Activated CD8-positive, alpha-beta memory T cell treated with anti-CD3 and anti-CD28 coated beads, Interleukin-2, amount 50 U/mL, for 4 hours (primary cell): Measurements from ENCODE around the gene PEAK1.

Source experiments
- DNase-seq: peaks from one replicate; pipeline ENCODE4 v3.0.0-alpha.2; 2020

The PEAK1 gene

GRCh38 chr15:77355321-77355720 is 64.6 kb downstream of the PEAK1 start:
- no peak for DNase-seq

- DNase-seq = no peak
These were observed 65.8 kb downstream of the PEAK1 start for GRCh38 chr15:77354063-77354462.

- DNase-seq = no peak
These were observed 67.0 kb downstream of the PEAK1 start for GRCh38 chr15:77352887-77353286.

GRCh38 chr15:77350792-77351191 is 69.1 kb downstream of the PEAK1 start:
- no peak for DNase-seq

GRCh38 chr15:77349666-77350065 is 70.2 kb downstream of the PEAK1 start:
- no peak for DNase-seq

- no peak for DNase-seq
These were observed 71.4 kb downstream of the PEAK1 start for GRCh38 chr15:77348511-77348910.

GRCh38 chr15:77347197-77347596 is 72.7 kb downstream of the PEAK1 start:
- DNase-seq = no peak

- DNase-seq = no peak
These were observed 73.5 kb downstream of the PEAK1 start for GRCh38 chr15:77346245-77347036.

- no peak for DNase-seq
These were observed 77.1 kb downstream of the PEAK1 start for GRCh38 chr15:77342807-77343206.

GRCh38 chr15:77340245-77340644 is 79.7 kb downstream of the PEAK1 start:
- DNase-seq = no peak

GRCh38 chr15:77336006-77336405 is 83.9 kb downstream of the PEAK1 start:
- DNase-seq = no peak

GRCh38 chr15:77335298-77335697 is 84.6 kb downstream of the PEAK1 start:
- no peak for DNase-seq

- DNase-seq = no peak
These were observed 86.7 kb downstream of the PEAK1 start for GRCh38 chr15:77333166-77333565.

GRCh38 chr15:77329202-77329601 is 90.7 kb downstream of the PEAK1 start:
- DNase-seq = no peak

GRCh38 chr15:77327844-77328529 is 91.9 kb downstream of the PEAK1 start:
- DNase-seq = no peak

GRCh38 chr15:77327168-77327567 is 92.7 kb downstream of the PEAK1 start:
- DNase-seq = no peak

- no peak for DNase-seq
These were observed 93.5 kb downstream of the PEAK1 start for GRCh38 chr15:77326366-77326765.

- no peak for DNase-seq
These were observed 107.4 kb downstream of the PEAK1 start for GRCh38 chr15:77312523-77312922.

- DNase-seq = no peak
These were observed 108.1 kb downstream of the PEAK1 start for GRCh38 chr15:77311618-77312398.

- DNase-seq = no peak
These were observed 108.9 kb downstream of the PEAK1 start for GRCh38 chr15:77311020-77311419.

GRCh38 chr15:77309392-77309791 is 110.5 kb downstream of the PEAK1 start:
- DNase-seq = no peak

GRCh38 chr15:77305953-77306352 is 114.0 kb downstream of the PEAK1 start:
- DNase-seq = no peak

GRCh38 chr15:77296773-77297337 is 123.0 kb downstream of the PEAK1 start:
- DNase-seq = no peak
